GM19099 (cell line): Measurements from ENCODE around the gene IFITM5.

Source experiments
- POLR2A ChIP-seq: IDR thresholded peaks from 3 replicates; pipeline ENCODE4 v1.6.1; 2011; ENCODE audit warnings: low read depth; ENCODE audit not compliant: insufficient read length; ENCODE audit errors: extremely low read depth

IFITM5 gene

DNA sequence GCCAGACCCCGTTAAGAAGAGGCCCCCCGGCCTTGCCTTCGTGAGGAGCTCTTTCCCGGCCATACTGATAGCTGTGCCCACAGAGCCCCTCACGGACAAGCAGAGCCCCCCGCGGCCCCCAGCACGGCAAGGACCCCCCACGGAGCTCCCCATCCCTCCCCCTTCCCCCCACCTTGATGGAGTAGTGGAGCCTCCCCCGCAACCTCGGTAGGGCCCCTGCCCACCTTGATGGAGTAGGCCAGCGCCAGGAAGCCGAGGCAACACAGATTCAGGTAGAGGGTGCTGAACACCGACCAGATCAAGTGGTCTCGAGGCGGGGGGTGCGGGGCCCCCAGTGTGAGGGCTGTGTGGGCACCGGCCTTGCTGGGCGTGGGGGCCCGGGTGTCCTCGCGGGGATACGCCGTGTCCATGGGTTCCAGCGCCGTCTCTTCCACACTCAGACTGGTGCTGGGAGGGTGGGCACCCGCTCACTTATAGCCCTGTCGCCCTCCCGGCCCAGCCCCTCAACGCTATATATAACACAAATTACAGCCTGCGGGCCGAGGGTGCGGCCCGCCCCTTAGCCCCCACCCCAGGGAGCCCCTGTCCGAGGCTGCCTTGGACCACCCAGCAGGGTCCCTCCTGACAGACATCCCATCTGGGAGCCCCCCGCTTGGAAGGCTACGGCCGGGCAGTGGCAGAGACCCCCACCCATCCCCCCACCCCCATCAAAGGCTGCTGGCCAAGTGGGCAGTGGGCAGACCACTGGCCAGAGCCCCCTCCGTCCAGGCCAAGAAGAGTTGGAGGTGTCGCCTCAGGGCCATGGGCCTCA is at the start of gene IFITM5:
TSS of gene IFITM5 (minus strand) at position 446 of the 811 bp plus-strand sequence. CDS start at position 410, 36 bp downstream.
- no peak for TF ChIP-seq POLR2A

DNA sequence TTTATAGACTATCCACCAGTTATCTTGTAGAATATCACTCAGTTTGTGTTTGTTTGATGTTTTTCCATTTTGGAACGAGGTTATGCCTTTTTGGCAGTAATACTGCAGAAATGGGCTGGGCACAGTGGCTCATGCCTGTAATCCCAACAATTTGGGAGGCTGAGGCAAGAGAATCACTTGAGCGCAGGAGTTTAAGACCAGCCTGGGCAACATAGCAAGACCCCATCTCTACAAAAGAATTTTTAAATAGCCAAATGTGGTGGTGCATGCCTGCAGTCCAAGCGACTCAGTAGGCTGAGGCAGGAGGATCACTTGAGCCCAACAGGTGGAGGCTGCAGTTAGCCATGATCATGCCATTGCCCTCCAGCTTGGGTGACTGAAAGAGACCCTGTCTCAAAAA is 47.2 kb upstream of the IFITM5 start:
- TF ChIP-seq POLR2A, result no peak

DNA sequence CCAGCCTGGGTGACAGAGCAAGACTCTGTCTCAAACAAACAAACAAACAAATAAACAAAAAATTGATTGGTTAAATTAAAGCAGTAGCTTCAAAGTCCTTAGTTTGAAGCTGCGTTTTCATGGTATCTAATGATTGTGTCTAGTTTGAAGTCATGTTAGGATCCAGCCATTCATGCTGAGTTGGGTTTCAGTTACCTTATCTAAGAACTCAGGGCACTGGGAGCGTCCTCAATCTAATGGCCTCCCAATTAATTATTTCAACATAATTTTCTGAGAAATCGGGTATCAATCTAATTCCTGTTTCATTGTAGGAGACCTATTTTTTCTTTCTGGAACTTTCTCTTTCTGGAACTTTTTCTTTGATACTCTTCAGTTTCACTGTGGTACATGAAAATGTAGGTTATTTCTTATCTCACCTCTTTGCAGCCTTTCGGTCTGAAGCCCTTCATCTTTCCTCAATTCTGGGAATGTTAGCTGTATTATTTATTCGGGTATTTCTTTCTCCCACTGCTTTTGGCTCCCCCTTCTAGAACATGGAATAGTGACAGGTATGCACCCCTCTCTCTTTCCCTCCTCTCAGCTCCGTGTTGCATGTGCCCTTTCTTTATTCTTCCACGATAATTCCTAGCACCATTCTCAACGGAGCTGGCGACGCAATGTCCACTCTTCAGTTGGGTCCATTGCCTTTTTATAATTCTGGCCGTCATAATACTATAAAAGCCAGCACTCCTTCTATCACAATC is 45.7 kb upstream of the IFITM5 start:
- no peak for TF ChIP-seq POLR2A

DNA sequence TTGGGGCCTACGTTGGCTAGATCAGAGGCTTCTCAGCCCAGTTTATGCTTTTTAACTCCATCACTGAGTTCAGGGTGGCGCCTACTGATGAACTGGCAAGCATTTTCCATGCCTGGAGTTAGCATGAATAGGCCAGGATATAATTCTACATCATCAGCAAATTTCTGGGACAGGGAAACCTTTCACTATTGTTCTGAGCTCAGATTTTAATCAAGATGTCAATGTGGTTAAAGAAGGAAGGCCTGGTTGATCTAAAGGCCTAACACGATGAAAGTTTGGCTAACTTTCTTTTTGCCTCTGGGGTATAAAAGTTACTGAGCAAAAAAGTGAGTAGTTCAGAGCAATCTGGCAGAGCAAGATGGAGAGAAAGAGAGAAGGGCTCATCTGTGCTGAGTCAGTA is 43.0 kb upstream of the IFITM5 start:
- no peak for TF ChIP-seq POLR2A

DNA sequence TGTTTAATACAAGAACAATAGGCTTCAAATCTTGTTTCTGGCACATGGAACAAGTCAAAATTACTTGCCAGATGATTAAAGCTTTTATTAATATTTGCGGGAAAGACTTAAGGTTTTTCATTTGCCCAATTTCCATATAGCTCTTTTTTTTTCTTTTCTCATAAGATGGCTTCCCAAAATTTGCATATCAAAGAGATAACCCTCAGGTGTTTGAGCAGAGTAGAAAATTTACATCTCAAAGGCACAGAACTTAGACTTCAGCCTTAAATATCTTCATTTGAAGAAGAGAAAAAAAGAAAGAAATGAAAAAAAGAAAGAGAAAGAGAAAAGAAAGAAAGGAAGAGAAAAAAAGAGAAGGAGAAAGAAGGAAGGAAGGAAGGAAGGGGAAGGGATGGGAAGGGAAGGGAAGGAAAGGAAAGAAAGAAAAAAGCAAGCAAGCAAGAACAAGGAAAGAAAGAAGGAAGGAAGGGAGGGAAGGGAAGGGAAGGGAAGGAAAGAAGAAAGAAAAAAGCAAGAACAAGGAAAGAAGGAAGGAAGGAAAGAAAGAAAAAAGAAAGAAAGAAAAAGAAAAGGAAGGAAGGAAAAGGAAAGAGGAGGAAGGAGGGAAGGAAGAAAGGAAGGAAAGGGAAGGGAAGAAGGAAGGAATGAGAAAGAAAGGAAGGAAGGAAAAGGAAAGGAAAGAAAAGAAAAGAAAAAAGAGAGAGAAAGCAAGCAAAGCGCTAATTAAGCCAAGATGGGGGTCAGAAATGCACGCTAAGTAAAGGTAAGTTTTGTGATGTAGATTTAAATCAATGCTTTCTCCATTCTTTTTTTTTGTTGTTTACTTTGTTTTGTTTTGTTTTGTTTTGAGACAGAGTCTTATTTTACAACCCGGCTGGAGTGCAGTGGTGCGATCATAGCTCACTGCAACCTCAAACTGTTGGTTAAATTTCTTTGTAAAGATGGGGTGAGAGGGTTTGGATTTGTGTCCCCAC is 41.5 kb upstream of the IFITM5 start:
- TF ChIP-seq POLR2A, result no peak

DNA sequence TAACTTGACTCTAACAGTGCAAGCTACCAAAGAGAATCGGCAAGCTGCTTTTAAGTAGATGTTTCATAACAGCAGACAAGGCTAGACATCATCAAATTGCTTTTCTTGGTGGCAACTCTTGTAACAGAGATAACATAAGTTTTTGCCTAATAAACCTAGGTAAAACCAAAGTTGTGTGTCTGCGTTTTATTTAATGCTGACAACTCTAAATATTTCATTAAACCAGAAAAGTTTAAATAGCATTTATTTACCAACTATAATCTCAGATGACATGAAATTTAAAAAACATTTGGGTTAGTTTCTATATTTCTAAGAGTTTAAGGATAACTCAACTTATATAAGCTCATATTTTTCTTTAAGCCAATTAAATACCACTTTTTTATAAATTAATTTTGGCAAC is 40.6 kb upstream of the IFITM5 start:
- no peak for TF ChIP-seq POLR2A

DNA sequence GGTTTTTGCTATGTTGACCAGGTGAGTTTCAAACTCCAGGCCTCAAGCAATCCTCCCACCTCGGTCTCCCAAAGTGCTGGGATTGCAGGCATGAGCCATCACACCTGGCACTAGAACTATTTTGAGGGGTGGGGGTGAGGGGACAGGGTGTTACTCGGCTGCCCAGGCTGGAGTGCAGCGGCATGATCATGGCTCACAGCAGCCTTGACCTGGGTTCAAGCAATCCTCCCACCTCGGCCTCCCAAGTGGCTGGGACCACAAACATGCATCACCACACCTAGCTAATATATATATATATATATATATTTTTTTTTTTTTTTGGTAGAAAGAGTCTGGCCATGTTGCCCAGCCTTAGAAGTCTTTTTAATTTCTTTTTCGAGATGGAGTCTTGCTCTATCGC is 38.4 kb upstream of the IFITM5 start:
- TF ChIP-seq POLR2A, result no peak

DNA sequence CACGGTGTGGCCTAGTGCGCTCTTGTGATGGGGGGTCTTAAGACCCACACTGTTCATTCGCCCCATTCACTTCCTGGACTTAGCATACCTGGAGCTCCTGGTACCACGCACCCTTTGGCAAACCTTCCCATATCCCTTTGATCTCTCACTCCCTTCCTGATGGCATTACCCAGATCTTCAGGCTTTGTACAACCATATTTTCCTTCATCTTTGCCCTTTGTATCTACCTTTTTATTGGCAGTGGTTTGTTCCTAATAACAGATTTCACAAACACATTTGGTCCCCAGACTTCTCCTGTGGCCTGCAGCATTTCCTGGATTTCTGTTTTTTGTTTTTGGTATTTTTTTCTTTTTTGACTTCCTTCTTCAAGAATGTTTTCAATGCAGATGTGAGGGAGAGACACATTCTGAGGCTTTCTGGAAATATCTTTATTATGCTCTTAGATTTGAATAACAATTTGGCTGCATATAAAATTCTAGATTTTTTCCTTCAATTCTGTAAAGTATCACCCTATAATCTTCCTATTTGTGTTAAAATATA is 37.4 kb upstream of the IFITM5 start:
- no peak for TF ChIP-seq POLR2A

DNA sequence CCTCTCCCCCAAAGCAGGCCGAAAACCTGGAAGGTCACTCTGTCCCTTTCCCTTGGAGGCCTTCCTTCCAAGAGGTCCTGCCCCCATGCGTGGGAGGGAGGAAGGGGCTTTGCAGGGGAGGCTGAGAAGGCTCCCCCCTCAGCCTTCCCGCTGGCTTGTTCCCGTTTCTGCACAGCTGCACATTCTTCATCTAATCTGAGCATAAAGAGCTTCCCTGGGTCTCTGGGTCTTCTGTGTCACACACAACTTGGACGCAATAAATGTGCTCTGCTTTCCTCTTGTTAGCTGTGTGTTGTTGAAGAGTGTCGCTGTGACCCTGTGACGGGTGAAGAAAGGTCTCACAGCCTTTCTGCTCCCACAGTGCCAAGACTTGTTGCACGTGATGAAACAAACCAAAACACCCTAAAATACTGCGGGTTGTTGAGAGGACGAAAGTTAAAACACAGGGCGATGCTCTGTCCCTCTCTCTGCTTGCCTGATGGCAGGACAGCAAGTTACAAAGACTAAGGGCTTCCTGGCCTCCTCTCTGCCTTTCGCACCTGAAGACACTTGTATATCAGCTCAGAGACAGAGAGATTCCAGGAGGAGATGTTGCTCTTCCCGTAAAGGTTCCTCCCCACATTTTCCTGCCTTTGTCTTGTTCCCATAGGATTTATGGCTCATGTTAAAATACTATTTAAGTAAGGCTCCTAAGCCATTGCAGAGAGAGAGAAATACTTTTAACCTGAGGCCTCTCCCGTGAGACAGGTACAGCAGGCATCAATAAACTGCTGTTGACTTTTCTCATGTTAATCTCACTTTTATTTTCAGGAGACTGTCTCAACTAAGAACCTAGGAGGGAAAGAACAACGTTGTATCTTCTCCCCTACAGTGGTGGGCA is 36.7 kb upstream of the IFITM5 start:
- no peak for TF ChIP-seq POLR2A

DNA sequence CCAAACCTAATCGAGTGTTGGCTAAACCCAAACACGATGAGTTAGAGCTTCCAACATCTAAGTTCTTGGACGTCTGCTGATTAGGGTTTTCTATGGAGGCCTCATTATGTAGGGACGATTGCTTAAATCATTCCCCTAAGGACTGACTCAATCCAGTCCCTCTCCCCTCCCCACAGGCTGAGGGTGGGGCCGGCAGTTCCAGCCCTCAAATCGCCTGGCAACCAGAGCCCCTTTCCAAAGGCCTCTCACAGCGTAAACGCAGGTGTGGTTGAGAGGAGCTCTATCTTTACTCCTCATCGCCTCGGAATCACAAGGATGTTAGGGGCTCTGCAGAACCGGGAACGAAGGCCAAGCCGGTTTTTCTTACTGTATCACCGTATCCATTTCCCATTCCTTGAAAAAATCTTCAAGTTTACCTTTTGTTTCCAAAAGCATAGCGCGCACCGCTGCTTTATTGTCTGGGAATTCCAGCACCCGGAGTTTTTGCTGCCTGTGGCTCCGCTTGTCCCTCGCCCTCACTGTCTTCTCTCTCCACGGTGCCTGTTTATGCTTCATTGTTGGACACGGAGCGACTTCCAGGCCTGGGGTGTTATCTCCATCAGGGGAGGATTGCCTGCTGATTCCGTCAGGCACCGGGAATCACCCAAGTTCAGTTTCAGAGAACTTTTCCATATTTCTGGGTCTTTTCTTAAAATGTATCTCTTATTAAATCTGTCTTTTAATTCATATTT is 35.1 kb upstream of the IFITM5 start:
- TF ChIP-seq POLR2A, result no peak

DNA sequence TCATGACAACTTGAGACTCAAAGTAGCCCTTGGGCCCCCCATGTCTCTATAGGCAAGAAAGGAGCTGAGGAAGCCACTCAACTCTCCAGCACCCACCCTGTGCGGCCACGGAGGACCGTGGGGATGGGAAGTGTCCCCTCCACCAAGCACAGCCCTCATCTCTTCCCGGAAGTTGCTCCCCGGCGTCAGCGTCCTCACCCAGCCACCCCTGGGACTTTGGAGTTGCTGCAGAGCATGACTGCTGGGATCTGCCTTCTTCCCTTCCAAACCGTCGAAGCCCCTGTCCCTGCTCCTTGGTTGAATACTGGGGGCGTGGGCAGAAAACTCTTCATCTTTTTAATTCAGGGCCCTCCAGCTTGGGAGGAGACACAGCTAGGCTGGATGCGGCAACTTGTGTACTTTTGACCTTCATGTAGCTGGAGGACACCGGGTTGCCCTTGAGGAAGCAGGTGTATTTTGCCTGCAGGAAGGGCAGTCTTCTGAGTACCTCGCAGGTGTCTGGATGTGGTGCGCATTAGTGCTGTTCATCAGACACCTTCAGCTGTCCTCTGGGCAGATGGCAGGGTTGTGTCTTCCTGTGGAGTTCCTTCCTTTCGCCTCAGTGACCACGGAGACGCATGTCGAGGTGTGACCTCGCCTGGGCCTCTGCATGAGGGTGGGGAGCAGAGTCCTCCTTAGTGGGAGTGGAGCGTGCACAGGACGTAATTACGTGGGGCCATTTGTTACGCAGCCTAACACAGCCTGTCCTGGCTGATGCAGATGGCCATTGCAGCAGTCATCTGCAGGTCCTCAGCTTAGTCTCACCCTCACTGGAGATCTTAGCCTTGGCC is 33.5 kb upstream of the IFITM5 start:
- no peak for TF ChIP-seq POLR2A

DNA sequence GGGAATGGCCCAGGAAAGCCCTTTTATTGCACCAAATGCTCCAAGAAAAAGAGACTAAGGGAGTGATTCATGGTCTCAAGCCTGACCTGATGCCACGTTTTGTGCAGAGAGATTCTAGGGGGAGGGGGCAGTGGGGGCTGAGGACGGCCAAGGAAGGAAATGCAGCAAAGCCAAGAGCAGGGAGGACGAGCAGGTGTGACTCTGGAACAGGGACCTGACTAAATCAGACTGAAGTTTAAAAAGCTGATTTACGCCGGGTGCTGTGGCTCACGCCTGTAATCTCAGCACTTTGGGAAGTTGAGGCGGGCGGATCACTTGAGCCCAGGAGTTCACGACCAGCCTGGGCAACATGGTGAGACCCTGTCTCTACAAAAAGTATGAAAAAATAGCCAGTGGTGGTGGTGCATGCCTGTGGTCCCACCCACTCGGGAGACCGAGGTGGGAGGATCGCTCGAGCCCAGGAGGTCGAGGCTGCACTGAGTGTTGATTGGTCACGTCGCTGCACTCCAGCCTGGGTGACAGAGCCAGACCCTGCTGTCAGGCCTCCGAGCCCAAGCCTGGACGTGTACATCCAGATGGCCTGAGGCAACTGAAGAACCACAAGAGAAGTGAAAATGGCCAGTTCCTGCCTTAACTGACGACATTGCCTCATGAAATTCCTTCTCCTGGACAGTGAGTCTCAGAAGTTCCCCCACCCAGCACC is 32.2 kb upstream of the IFITM5 start:
- no peak for TF ChIP-seq POLR2A
